Neural crest cell (in vitro differentiated cells): ENCODE results near the gene TSGA10IP. TPM values are rescaled to one million over a fixed set of nuclear protein-coding genes. Genes with fewer than 3 reads are reported as not detected.

Experiments
- DNase-seq: peaks from one replicate; pipeline ENCODE4 v3.0.0; 2021; ENCODE audit warnings: low read depth, mixed read lengths, low spot score
- H3K27ac Mint-ChIP-seq: one replicate; pipeline ENCODE4 v1.8.0; 2021; ENCODE audit warnings: mild to moderate bottlenecking, mixed read lengths; ENCODE audit not compliant: unreplicated experiment
- H3K27me3 Mint-ChIP-seq: 2 replicates; pipeline ENCODE4 v1.8.0; 2021; ENCODE audit warnings: low read depth, mild to moderate bottlenecking, mixed read lengths
- H3K36me3 Mint-ChIP-seq: 2 replicates; pipeline ENCODE4 v1.8.0; 2021; ENCODE audit warnings: low read depth, mild to moderate bottlenecking, mixed read lengths
- H3K4me1 Mint-ChIP-seq: 2 replicates; pipeline ENCODE4 v1.8.0; 2021; ENCODE audit warnings: mixed read lengths
- H3K4me3 Mint-ChIP-seq: one replicate; pipeline ENCODE4 v1.8.0; 2021; ENCODE audit warnings: mild to moderate bottlenecking, mixed read lengths
- H3K9me3 Mint-ChIP-seq: 2 replicates; pipeline ENCODE4 v1.8.0; 2021; ENCODE audit warnings: mixed read lengths
- total RNA-seq: library from RNA; stranded (reverse); gene quantifications from 2 replicates; pipeline ENCODE4 v1.2.1, GENCODE V29; 2021
- TF ChIP-seq, protein P1 (sequence below): fragments of 200-600 bp; sonication (generic); conservative IDR thresholded peaks from 2 replicates; pipeline ENCODE4 v1.5.0; 2021; ENCODE audit warnings: antibody characterized with exemption, mild to moderate bottlenecking

TSGA10IP gene
- total RNA-seq, 1 donor from 2014 or later = 2.7 TPM

DNA sequence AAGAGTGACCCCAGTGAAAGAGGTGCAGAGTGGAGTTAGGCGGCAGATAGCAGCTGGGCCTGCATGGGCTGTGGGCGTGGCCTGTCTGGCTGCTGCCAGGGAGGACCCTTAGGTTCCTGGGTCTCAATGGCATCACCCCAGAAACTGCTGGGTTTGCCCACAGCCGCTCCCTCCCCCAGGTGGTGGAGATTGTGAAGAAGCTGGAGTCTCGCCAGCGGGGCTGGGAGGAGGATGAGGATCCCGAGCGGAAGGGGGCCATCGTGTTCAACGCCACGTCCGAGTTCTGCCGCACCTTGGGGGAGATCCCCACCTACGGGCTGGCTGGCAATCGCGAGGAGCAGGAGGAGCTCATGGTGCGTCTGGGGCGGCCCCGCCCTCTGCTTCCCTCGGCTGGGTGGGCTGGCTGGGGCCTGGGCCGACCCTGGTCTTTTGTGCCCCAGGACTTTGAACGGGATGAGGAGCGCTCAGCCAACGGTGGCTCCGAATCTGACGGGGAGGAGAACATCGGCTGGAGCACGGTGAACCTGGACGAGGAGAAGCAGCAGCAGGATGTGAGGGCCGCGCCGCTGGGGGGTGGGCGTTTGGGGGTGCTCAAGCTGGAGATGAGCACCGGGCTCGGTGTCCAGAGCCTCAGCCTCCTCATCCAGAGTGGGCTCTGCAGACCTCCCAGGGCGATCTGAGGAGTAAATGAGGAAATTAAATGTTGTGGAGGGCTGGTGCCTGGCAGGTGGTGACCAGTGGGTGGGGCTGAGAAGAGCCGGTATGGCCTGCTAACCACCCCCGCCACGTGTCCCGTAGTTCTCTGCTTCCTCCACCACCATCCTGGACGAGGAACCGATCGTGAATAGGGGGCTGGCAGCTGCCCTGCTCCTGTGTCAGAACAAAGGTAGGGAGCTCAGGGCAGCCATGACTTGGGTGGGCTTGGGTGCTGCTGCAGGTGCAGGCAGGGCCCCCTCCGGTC is 31.2 kb downstream of the TSGA10IP start:
- no peak overlapping the region for H3K27ac Mint-ChIP-seq
- H3K27me3 Mint-ChIP-seq = no peaks in the 10 kb centered on the region
- H3K36me3 Mint-ChIP-seq = peaks cover 9% of the 10 kb centered on the region
- H3K9me3 Mint-ChIP-seq = no peaks in the 10 kb centered on the region
- TF ChIP-seq, protein P1, sequence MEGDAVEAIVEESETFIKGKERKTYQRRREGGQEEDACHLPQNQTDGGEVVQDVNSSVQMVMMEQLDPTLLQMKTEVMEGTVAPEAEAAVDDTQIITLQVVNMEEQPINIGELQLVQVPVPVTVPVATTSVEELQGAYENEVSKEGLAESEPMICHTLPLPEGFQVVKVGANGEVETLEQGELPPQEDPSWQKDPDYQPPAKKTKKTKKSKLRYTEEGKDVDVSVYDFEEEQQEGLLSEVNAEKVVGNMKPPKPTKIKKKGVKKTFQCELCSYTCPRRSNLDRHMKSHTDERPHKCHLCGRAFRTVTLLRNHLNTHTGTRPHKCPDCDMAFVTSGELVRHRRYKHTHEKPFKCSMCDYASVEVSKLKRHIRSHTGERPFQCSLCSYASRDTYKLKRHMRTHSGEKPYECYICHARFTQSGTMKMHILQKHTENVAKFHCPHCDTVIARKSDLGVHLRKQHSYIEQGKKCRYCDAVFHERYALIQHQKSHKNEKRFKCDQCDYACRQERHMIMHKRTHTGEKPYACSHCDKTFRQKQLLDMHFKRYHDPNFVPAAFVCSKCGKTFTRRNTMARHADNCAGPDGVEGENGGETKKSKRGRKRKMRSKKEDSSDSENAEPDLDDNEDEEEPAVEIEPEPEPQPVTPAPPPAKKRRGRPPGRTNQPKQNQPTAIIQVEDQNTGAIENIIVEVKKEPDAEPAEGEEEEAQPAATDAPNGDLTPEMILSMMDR = no peak
- no peak for DNase-seq
- H3K4me1 Mint-ChIP-seq = no peaks in the 10 kb centered on the region
- H3K4me3 Mint-ChIP-seq = no peak overlapping the region

DNA sequence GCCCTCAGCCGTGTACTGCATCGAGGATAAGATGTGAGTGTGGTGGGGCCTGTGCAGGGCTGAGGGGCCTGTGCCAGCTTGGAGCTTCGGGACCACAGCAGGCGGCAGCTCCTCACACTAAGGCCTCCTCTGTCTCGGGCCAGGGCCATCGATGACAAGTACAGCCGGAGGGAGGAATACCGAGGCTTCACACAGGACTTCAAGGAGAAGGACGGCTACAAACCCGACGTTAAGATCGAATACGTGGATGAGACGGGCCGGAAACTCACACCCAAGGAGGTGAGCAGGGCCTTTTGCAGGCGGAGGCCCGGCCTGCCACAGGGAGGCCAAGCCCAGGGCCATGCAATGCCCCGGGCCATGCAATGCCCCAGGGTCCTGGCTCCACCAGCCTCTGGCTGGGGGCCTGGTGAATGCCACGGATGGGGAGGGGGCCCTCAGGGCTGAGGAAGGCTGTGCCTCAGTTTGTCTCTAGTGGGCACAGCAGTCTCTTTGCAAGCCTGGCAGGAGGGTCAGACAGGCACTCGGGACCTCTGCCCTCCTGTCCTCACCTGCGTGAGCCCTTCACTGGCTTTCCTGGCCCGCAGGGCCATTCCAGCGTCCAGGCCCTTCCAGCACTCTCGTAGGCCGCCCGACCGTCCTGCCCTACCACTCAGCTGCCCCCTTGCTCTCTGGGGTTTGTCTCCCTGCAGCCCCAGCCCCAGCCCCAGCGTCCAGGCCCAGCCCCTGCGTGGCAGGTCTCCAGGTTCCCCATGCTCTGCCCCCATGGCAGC is 32.5 kb downstream of the TSGA10IP start:
- Mint-ChIP-seq H3K27ac (no peak overlapping the region), H3K36me3 (peaks cover 6% of the 10 kb centered on the region), H3K4me3 (no peak overlapping the region), H3K27me3 (no peaks in the 10 kb centered on the region), H3K9me3 (no peaks in the 10 kb centered on the region), H3K4me1 (no peaks in the 10 kb centered on the region)
- DNase-seq = no peak
- TF ChIP-seq, protein P1 = no peak

DNA sequence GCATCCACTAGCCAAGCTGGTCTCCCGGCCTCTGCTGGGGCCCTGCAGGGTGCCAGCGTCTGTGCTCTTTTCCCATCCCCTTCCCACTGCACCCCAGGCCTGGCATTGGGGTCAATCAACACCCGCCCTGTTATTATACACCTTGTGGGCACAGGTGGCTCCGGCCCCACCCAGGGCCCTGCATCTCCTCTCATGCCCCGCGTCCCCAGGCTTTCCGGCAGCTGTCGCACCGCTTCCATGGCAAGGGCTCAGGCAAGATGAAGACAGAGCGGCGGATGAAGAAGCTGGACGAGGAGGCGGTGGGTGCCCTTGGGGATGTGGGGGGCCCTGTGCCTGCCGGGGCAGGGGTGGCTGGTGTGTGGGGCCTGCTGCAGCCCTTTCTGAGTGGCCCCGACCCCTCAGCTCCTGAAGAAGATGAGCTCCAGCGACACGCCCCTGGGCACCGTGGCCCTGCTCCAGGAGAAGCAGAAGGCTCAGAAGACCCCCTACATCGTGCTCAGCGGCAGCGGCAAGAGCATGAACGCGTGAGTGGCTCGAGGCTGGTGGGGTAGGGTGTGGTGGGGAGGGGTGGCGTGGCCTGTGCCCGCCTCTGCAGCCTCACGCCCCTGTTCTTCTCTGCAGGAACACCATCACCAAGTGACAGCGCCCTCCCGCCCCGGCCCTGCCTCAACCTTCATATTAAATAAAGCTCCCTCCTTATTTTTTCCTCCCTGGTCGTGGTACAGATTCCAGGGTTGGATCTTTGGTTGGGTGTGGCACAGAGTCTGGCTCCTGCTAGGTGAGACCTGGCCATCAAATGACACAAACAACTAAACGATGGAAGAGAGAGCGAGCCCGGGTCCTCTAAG is 33.3 kb downstream of the TSGA10IP start:
- H3K9me3 Mint-ChIP-seq = no peaks in the 10 kb centered on the region
- TF ChIP-seq, protein P1 = no peak

DNA sequence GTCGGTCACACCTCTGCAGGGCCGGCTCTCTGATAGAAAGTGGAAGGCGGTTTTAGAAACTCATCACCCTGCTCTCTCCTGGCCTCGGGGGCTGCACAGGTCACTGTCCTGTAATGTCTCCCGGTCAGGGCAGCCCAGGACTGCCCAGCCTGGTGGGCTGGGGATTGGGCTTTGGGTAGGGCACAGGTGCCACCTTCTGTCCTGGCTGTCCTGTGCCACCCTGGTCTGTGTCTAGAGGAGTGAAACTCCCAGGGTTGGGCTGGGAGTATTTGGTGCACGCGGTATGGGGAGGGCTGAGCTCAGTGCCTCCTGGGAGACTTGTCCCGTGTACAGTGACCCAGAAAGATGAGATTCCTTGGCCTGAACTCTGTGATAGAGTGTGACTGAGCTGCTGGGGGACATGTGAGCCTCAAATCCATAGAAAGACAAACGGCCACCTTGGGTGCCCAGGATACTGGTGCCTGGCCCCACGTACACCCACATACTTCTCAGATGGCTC is 34.0 kb downstream of the TSGA10IP start:
- no peak for DNase-seq
- Mint-ChIP-seq H3K4me1 (no peaks in the 10 kb centered on the region), H3K9me3 (no peaks in the 10 kb centered on the region), H3K4me3 (no peak overlapping the region), H3K36me3 (peaks cover 3% of the 10 kb centered on the region), H3K27me3 (no peaks in the 10 kb centered on the region), H3K27ac (no peak overlapping the region)
- TF ChIP-seq, protein P1 = no peak

More for the DNA sequence above, 33.3 kb downstream of the TSGA10IP start:
- Mint-ChIP-seq H3K27me3 (no peaks in the 10 kb centered on the region), H3K27ac (no peak overlapping the region), H3K4me1 (no peaks in the 10 kb centered on the region), H3K36me3 (peaks cover 5% of the 10 kb centered on the region), H3K4me3 (no peak overlapping the region)
- DNase-seq = no peak
